ENCODE results near the gene ZNF664.
A peak's percentile ranks its signal among the peaks of the same experiment; 100 is the strongest.

Gene ZNF664

DNA sequence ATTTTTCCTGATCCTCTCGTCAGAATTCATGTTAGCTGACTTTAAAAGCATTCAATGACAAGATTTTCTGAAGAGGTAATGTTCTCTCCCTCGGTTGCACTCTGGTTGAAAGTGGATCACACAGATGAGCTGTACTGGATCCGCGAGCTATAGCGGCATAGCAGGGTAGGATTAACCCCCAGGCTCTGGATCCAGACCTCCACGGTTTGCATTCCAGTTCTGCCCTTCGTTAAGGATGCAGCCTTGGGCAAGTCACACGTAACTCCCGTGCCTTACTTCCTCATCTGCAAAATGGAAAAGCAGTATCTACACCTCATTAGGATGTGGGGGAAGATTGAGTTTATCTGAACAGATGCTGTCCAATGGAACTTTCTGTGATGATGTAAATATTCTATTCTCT is 14.1 kb upstream of the ZNF664 start:
- no peak for DNase-seq (ENCODE audit: low spot score)

DNA sequence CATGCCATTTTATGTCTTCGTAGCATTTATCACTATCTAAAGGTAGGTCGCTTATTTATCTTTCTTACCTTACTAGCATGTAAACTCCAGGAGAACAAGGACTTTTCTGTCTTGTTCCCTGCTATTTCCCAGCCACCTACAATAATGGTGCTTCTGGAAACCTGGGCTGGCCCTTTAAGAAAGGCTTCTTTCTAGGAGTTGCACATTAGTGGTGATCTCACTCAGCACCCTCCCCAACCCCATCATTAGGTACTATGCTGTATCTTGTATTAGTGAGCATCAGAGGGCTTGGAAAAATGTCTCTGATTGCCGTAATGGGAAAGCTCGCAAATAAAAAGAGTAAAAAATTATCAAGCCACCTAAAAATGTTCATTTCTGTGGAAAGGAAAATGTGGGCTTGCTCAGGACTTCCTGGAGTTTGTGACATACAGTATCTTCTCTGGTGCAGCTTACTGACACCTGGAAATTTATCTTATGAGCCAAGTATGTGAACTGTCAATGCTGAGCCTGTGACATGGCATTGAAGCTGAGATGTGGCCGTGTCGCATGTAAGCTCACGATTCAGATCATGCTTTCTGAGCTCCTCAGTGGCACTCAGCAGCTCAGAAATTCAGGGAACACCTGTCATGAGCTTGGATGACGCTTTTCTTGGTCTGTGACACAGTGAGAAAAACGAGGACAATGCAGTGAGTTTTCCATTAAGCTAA is 12.8 kb upstream of the ZNF664 start:
- no peak for DNase-seq (ENCODE audit: low spot score)

DNA sequence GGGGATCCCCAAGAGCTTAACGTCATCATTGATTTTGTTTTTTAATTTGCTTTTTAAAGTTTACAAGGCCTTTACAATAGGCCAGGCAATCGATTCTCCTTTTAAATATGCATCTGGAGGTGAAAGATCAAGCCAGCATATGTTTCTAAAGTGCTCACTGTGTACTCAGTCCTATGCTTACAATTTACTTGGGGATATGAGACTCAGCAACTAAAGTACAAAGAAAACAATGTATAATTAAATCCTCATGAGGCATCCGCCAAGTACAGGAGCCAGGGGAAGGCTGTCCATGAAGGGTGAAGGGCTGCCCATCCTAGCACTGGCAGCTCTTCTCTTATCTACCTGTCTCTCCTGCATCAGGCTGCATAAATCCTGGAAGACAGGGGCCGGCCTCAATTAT is 12.2 kb upstream of the ZNF664 start:
- no peak for DNase-seq (ENCODE audit: low spot score)

DNA sequence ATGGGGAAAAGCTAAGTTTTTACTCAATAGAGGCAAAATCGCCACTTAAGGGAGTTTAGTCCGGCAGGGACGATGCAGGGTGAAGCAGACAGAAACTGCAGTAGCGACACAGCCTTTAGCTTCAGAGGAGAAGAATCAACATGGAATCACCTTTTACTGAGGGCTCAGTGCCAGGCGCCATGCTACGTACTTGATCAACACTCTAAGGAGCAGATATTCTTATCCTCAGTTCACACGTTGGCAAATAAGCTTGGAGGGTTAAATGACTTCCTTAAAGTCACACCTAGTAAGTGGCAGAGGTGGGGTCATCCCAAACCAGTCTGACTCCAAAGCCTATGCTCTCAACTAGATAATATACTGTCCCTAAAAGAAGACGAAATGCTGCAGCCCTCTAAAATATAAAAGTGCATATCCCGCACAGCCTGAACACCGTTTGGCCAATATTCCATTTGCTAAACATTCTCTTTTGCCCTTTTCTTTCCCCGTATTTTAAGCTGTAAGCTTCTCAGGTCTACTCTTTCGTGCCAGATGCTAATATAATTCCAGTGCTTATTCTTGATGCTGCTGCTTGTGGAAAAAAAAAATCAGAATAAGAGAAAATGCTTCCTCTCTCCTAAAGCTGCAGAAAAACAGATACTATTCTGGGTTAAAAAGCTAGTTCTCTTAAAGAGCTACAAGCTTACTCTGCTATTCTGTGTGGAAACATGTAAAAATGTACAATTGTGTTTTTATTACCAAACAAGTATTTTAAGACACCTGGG is 11.2 kb upstream of the ZNF664 start:
- no peak for DNase-seq (ENCODE audit: low spot score)

DNA sequence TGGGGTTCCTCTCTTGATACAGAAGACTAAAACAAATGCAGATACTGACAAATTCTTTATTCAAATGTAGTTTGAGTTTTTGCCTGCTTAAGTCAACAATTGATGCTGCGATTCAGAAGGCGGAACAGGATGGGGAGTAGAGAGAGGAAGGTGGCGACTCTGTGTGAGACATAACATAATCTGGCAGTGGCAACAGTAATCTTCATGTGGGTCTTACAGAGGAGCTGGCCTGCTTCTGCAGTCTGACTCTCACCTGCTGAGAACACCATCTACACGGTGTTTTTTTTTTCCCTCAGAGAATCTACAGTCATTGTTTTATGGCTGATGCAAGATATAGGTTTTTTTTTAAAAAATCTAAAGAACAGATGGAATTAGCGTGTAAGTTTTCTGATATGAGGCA is 10.5 kb upstream of the ZNF664 start:
- no peak for DNase-seq (ENCODE audit: low spot score)

DNA sequence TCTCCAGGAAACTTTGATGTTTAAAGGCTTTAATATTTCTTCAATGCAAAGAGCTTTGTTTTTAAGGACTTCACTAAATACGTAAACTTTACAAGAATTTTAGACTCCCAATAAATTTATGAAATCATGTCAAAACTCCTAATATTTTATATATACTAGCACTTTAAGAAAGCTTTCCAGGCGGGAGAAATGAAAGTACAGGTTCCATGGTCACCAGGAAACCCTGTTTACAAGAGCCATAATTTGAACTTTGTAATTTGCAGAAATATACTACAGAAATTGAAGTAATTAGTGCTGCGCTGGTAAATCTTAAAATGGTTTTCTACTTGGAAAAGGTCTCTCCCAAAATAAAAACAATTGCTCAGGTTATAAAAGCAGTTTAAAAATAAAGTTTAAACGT is 9.2 kb upstream of the ZNF664 start:
- no peak for DNase-seq (ENCODE audit: low spot score)

DNA sequence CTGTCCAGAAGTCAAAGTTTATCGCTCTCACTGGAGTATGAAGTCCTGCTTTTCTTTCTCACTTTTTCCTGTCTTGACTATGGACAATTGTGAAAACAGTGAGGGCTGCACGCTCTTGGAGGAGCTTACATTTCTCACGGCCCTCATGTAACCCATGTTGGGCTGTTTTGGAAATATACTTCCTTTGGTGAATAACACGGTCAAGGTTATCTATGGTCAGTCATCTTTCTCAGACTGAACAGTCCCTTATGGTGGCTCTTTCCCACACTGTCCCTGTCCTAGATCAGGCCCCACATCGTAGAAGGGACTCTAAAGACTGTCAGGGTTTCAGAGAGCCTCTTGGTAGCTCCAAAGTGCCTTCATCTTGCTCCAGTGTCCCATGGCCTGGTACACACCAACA is 7.6 kb upstream of the ZNF664 start:
- no peak for DNase-seq (ENCODE audit: low spot score)

DNA sequence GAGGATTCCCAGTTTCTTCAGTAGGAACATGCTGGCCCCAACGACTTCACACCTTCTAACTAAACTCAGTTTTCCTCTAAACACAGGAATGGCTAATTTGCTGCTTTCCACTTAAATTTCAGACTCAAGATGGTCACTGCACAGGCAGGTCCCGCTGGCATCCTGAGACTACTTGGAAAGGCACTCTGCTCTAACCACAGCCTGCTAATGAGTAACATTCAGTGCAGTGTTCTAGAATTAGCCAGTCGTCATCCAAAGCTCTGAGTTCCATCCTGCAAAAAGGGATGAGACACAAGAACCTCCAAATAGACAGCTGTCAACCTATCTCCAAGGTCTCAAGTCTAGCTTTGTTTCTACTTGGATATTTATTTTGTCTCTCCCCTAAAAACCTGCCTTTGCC is 6.4 kb upstream of the ZNF664 start:
- peak; percentile 73 for DNase-seq (ENCODE audit: low spot score)

DNA sequence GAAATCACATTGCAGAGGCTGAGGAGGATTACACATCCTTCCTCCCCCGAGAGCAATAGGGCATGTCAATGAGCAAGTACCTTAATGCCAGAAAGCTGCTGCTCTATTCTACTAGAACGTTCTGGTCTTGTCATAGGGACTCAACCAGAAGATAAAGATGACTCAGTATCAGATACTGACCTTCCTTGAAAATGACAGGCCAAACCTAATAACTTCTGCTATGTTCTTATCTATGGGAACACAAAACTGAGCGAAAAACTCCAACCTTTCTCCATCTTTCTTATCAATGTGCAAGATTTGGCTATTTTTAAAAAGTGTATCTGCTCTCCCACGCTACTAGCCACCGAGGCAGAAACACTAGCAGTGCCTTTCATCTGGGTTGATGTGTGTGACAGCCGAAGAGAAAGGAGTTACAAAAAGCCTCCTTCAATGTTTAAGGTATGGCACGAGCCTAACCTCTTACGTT is 5.9 kb upstream of the ZNF664 start:
- no peak for DNase-seq (ENCODE audit: low spot score)

DNA sequence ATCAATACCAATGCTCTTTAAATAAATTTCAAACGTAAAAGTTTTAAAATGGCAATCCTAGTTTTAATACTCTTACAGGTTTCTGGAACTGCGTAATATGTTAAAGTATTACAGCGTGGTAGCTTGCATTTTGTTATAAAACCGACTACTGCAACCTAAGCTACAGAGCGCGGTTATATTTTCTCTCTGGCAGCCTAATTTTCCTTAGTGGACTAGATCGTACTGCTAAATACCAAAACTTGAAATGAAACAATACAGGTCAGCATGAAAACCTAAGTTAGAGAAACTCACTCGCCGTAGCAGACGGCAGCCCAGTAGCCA is 1.6 kb upstream of the ZNF664 start:
- no peak for DNase-seq (ENCODE audit: low spot score)

DNA sequence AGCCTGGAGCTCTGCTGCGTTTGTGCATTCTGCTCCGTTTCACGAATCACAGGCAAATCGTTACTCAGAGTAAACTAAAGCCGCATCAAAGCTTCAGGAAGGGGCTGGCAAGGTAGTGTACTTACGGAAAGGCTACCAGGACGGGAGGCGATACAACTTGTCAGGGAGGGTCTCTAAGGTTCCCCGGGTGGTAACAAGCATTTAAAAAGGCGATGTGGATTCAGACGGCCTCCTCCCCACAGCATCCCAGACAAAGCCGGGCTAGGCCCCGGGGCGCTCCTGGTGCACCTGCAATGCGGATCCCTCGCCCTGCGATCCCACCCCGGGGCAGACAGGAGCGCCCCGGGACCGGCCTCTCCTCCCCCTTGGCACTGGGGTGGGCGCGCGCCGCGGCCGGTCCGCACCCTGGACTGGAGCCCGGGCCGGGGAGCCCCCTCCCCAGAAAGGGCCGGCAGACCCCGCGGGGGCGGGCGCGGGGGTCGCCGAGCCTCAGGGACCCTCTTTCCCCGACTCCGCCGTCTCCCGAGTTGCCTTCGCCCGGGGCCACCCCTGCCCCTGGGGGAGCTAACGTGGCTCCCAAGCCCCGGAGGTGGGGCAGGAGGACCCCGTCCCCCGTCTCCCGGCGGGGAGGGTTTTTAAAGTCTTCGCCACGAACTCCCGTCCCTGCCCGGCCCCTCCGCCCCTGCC is 1.1 kb upstream of the ZNF664 start:
- peak; percentile 34 for DNase-seq (ENCODE audit: low spot score)

DNA sequence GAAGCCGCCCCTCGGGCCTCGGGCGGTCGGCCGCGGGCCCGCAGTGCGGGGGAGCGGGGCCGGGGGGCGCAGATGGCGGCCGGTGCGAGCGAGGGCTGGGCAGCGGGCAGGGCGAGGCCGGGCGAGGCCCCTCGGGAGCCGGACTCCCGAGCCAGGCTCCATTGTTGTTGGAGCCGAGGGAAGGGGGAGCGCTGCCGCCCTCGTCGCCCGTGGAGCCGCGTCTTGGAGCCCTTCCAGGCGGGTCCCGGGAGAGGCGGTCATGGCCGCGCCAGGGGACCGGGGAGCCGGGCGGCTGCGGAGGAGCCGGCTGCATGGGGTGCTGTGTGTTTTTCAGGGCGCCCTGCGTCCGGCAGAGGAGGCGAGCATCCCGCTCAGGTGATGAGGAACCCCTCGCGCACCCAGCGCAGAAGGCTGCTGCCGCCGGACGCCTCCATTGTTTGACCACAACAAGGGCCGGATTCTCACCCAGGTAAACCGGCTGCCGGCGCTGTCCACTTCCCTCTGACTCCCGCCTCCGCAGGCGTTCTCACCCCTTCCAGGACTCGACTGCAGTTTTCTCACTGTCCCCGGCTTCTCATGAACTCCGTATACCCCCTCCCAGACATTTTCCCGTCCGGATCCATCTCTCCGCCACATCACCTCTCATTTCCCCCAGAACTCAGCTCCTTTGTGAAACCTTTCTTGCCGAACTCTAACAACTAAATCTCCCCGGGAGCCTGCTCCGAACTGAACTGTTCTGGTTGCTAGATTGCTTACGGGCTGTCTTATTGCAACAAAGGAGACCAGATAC is 732 bp downstream of the ZNF664 start:
- DNase-seq (ENCODE audit: low spot score): peak; percentile 57

DNA sequence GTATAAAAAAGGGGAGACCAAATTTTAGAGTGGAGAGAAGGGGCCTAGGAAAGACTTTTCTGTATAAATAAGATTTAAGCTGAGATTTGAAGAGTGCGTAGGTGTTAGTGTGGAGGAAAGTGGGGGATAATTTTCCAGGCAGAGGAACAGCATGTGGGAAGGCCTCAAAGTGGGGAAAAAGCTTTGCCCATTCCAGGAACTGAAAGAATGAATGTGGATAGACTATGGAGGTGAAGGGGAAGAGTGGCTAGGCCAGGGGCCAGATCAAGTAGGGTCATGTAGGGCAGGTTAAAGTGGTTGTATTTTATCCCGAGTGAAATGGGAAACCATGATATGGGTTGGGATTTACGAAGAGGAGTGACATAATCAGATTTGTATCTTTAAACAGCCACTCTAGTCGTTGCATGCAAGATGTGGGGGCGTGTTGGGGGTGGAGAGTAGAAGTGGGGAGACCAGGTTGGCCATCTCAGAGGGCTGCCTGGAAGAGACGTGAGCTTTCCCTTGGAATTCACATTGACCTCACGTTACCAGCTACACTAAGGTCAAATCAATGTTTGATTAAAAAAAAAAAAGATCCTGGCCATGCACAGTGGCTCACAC is 3.3 kb downstream of the ZNF664 start:
- no peak for DNase-seq (ENCODE audit: low spot score)

DNA sequence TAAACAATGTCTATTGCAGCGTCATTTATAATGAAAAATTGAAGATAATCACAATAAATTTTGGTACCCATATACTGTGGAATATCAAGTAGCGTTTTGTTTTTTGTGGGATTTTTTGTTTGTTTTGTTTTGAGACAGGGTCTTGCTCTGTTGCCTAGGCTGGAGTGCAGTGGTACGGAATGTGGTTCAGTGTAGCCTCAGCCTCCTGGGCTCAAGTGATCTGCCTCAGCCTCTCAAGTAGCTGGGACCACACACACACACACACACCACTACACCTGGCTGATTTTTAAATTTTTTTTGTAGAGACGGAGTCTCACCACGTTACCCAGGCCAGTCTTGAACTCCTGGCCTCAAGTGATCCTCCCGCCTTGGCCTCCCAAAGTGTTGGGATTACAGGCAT is 6.6 kb downstream of the ZNF664 start:
- no peak for DNase-seq (ENCODE audit: low spot score)

DNA sequence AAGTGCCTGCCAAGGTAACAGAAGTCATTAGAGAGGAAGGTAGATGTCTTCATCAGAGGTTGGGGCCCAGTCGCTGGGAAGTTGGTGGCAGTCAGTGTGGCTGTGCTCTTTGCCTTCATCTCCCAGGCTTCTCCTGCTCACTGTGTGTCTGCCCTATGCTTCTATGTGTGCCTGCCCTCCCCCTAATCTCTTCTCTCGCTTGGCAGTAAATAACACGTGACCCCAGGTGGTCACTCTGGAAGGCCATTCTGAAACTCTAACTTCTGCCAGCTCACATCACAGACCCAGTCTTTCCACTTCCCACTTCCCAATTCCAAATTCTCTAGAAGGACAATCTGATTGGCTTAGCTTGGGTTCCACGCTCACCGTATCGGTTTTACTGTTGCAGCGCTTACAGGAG is 9.3 kb downstream of the ZNF664 start:
- DNase-seq (ENCODE audit: low spot score): no peak

DNA sequence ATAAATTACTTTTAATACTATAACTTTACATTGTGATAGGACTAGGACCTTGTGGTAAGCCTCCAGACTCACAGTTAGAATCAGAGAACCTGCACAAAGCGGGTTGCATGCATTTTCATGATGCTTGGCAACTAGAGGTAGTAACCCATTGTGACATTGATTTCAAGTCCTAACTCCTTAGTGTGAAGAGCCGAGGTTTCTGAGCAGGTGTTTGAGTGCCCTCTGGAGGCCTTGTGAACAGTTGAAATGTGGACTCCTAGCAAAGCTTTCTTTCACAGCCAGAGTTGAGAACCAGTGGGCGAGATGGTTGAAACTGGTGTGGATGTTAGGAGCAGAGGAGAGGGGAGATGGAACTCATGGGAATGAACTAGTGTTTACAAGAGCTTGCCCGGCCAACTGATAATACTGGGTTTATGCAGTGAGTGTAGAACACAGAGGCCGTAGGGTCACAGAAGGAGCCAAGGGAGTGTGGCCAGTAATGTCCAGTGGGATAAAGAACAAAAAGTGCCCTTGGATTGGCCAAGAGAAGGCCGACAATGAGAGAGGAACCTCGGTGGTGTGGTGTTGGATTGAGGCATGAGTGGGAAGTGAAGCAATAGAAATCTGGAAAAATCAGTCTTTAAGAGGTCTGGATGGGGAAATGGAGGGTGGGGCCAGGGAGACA is 10.9 kb downstream of the ZNF664 start:
- DNase-seq (ENCODE audit: low spot score): peak; percentile 52

DNA sequence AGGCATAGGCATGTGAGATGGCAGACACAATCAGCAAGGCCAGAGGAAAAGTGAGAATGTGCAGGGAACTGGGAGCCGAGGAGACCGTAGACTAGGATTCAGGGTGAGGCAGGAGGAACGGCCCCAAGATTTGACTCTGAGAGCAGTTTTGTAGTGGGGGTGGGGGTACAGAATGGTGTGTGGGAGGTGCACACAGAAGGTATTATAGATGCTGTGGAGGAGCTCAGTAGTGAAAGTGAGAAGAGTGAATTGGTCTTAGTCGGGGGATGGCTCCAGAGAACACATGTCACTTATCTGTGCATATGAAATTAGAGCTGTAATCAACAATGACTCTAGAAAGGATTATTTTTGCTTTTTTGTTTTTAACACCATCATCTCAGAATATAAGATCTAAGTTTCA is 11.9 kb downstream of the ZNF664 start:
- no peak for DNase-seq (ENCODE audit: low spot score)

DNA sequence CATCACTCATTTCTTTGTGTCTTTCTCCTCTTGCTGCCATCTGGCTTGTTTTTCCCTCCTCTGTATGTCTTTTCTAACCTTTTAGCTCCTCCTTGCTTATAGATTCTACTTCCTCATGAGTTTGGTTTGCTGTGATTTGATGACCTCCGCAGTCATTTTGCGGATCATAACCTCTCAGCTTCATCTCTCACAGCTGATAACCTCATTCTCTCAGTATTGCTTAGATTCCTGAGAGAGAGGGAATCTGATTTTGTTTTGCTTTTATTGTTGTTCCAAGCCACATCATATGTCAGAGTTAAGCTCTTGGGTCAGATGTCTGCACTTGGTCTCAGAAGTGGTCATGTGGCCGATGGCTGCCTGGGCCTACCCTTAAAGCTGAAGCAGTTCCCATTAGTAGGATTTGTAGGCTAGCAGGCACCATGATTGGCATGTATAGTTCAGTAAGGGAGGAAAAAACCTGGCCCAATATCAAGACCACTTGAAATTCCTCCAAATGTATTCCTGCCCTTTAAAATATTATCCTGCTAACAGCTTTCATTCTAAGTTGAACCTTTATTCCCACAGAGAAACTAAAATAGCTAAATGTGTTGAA is 13.5 kb downstream of the ZNF664 start:
- no peak for DNase-seq (ENCODE audit: low spot score)

DNA sequence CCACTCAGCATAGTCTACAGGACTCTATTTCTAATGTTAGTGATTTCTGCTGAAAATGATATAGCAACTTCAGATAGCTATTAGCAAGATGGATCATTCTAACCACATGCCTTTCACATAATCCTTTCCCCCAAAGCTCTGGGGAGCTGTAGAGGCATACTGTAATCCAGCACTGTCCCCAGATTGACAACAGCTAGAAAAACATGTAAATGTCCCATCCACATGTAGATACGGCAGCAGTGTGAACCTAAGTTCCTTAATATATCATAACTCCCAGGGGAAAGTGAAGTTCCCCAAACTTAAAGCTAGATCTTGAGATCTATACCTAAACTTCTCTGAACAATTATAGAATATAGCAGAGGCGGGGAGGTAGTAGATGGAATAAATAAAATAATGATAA is 14.0 kb downstream of the ZNF664 start:
- no peak for DNase-seq (ENCODE audit: low spot score)

DNA sequence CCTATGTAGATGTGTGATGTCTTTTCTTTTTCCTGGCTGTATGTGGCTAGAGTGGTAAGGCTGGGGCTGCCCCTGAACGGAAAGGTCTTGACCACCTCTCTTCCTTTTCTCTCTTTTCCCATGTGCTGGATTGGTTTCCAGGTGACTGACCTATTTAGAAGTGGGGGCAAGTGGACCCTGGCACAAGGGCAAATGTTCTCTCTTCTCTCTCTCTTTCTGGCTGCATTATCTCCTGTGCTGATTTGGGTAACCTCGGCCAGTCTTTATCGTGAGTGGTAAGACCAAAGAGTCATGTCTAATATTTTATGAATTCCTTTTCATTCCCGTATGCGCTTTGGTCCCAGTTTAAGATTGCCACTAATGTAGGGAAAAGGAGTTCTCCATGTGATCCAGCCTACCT is 16.2 kb downstream of the ZNF664 start:
- DNase-seq (ENCODE audit: low spot score): no peak

DNA sequence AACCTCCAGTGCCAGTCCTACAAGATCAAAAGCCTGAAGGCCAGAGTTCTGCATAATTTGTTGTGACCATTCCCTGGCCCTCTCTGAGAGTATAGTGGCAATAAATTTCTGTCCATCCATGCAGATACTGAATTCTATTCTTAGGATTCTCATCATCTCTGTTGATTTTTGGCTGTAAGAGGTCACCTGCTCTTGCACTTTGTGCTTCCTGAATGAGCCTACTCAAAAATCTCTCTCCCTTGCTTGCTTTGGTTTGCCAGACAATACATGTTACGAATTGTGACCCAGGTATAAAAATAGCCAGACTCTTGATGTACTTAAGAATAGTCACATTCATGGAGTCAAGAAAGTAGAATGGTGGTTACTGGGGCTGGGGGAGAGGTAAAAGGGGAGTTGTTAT is 16.7 kb downstream of the ZNF664 start:
- no peak for DNase-seq (ENCODE audit: low spot score)

All from GM03348 (cell line).